AG09309 (cell line): Measurements from ENCODE around the gene LSM4.

Experiments used
- DNase-seq: peaks from one replicate; pipeline ENCODE4 v3.0.0-alpha.2; 2010; ENCODE audit warnings: low read depth
- H3K4me3 ChIP-seq: 2 replicates; pipeline ENCODE4 v1.5.1; 2011; ENCODE audit warnings: mild to moderate bottlenecking, low read depth, low read length, moderate library complexity; ENCODE audit not compliant: control insufficient read depth
- TF ChIP-seq, protein P1 (sequence below): IDR thresholded peaks from 2 replicates; pipeline ENCODE4 v1.5.1; 2011; ENCODE audit warnings: mild to moderate bottlenecking, low read depth, low read length, inconsistent platforms; ENCODE audit not compliant: insufficient read depth, control insufficient read depth; ENCODE audit errors: missing control alignments

The LSM4 gene

DNA sequence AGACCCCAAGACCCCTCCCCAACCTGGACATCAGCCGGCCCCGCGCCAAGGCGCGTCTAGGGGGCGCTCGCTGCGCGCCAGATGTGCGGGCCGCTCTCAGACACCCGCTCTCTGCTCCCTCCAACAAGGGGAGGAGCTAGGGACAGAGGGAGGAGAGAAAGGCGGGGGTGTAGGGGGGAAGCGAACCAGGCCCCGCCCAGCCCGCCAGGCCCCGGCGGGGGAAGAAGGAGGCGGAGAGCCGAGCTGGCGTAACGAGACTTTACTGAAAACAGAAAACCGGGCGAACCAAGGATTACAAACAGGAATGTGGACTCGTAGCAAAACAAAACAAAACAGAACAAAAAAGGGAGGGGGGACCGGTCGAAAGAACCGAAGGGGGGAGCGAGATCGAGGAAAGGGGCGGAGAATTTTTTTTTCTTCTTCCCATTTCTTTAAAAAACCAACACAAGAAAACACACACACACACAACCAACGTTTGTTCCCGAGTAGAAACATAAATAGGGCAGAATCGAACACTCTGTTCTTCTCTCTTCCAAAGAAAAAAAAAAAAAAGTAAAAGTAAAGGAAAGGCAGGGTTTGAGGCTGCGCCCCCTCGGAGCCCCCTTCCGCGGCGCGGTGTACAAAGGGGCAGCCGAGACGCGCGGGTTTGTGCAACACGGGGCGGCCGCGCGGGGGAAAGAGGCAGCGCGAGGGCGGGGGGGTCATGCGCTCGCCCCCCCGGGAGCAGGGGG is 43.2 kb downstream of the LSM4 start:
- peak; percentile 85 for DNase-seq
- peak overlapping the region; percentile 74 for H3K4me3 ChIP-seq
- TF ChIP-seq, protein P1, sequence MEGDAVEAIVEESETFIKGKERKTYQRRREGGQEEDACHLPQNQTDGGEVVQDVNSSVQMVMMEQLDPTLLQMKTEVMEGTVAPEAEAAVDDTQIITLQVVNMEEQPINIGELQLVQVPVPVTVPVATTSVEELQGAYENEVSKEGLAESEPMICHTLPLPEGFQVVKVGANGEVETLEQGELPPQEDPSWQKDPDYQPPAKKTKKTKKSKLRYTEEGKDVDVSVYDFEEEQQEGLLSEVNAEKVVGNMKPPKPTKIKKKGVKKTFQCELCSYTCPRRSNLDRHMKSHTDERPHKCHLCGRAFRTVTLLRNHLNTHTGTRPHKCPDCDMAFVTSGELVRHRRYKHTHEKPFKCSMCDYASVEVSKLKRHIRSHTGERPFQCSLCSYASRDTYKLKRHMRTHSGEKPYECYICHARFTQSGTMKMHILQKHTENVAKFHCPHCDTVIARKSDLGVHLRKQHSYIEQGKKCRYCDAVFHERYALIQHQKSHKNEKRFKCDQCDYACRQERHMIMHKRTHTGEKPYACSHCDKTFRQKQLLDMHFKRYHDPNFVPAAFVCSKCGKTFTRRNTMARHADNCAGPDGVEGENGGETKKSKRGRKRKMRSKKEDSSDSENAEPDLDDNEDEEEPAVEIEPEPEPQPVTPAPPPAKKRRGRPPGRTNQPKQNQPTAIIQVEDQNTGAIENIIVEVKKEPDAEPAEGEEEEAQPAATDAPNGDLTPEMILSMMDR: peak; percentile 95

DNA sequence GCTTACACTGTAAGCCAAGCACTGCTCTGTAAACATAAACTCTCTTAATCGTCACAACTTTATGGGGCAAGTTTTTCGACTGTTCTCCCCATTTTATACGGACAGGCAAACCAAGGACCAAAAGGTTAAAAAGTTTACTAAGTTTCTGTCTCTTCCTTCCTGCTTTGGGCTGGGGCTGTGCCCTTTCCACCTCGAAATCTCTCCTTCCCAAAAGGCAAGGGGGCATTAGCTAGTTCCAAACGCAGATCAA is 43.7 kb downstream of the LSM4 start:
- H3K4me3 ChIP-seq: peak overlapping the region; percentile 74
- no peak for DNase-seq
- TF ChIP-seq, protein P1: no peak

DNA sequence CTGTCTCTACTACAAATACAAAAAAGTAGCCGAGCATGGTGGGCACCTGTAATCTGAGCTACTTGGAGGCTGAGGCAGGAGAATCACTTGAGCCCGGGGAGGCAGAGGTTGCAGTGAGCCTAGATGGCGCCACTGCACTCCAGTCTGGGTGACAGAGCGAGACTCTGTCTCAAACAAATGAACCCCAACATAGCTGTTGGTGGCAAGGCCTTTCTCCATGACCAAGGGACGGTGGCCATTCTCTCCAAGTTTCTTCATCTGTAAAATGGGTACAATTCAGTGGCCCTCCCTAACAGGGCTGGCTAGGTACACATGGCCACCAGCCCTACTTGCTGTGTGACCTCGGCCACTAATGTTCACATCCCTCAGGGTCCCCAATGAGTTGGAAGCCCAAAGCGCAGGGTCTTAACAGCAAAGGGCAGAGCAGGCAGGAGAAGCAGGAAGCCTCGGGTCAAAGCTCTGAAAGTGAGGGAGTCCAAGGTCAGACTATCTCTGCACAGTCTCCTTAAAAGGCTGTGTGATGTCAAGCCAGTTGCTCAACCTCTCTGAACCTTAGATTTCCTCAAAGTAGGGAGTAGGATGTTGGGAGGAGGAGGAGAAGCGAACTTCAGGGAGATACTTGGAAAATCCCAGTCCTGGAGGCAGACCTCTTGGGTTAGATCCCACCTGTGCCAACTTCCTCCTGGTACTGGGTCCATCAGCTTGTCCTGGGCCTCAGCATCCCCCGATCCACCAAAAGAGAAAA is 44.2 kb downstream of the LSM4 start:
- no peak for DNase-seq
- H3K4me3 ChIP-seq: peak overlapping the region; percentile 74
- TF ChIP-seq, protein P1: peak; percentile 33

GRCh38 chr19:18274781-18275356 is 48.0 kb downstream of the LSM4 start:
- TF ChIP-seq, protein P1: no peak
- H3K4me3 ChIP-seq: no peak overlapping the region
- DNase-seq: no peak

- TF ChIP-seq, protein P1: no peak
- DNase-seq: no peak
- no peak within 1 kb of the TSS for H3K4me3 ChIP-seq
These were observed 48.6 kb downstream of the LSM4 start, which contains the start of gene IQCN for GRCh38 chr19:18274219-18274780. TSS of gene IQCN (minus strand) at chr19:18274452. CDS start at chr19:18269478, 4,974 bp downstream.

DNA sequence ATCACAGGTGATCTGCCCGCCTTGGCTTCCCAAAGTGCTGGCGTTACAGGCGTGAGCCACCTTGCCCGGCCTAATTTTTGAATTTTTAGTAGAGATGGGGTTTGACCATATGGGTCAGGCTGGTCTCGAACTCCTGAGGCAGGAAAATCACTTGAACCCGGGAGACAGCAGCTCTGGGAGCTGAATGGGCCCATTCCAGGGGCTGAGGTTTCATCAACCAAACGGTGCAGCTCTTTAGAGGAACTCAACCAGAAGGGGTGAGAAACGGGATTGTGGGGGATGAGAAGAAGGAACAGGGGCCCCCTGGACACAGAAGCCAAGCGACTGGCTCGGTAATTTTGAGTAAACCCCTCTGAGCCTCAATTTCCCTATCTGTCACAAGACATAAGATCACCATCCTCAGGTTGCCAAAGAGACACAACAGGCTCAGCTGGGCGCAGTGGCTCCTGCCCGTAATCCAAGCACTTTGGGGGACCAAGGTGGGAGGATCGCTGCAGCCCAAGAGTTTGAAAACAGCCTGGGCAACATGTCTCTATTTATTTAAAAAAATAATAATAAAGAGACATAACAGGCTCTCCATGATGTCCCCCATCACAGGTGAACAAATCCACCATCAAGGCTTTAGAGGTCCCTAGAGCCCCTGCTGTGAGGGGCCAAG is 49.2 kb downstream of the LSM4 start:
- TF ChIP-seq, protein P1: no peak
- no peak overlapping the region for H3K4me3 ChIP-seq
- no peak for DNase-seq
